Upper lobe of left lung (tissue), 6 donors: ENCODE measurements around the gene MRS2. TPM values are rescaled to one million over a fixed set of nuclear protein-coding genes. Genes with fewer than 3 reads are reported as not detected.

Experiments used
- ATAC-seq, 2 donors: fragments of 200-7000 bp; cut with Tn5 transposase; one replicate each; pipeline ENCODE4 v1.9.1; 2022; ENCODE audit warnings: mild to moderate bottlenecking in 2 of 2, moderate library complexity in 2 of 2; ENCODE audit not compliant: low FRiP score in 2 of 2
- DNase-seq, 2 donors: peaks; one replicate each; pipeline ENCODE4 v3.0.0-alpha.2; 2019 to 2020
- H3K27ac ChIP-seq, 4 donors: fragments of 200-600 bp; sonication (generic); one replicate each; pipeline ENCODE4 v1.5.1; 2016 to 2019
- H3K27me3 ChIP-seq, 4 donors: fragments of 200-600 bp; sonication (generic); one replicate each; pipeline ENCODE4 v1.5.1; 2017 to 2019
- H3K36me3 ChIP-seq, 4 donors: fragments of 200-600 bp; sonication (generic); one replicate each; pipeline ENCODE4 v1.5.1; 2016 to 2019
- H3K4me1 ChIP-seq, 4 donors: fragments of 200-600 bp; sonication (generic); one replicate each; pipeline ENCODE4 v1.5.1; 2018 to 2019
- H3K4me3 ChIP-seq, 4 donors: fragments of 200-600 bp; sonication (generic); one replicate each; pipeline ENCODE4 v1.5.1; 2017 to 2019; ENCODE audit warnings: mild to moderate bottlenecking in 2 of 4, moderate library complexity in 1 of 4
- H3K9me3 ChIP-seq, 4 donors: fragments of 200-600 bp; sonication (generic); one replicate each; pipeline ENCODE4 v1.5.1; 2018 to 2019
- CTCF ChIP-seq, 6 experiments: fragments of 450-650 bp in 4 of 6; fragments of 200-600 bp in 2 of 6; sonication (generic) in 2 of 6; IDR thresholded peaks; one replicate each; pipeline ENCODE4 v1.5.1; 2016 to 2019; ENCODE audit warnings: antibody characterized with exemption in 6 of 6
- EP300 ChIP-seq, 4 donors: sonication (generic); formaldehyde crosslinking; IDR thresholded peaks; one replicate each; pipeline ENCODE4 v1.5.1; 2017; ENCODE audit warnings: antibody characterized with exemption in 4 of 4, control low read depth in 2 of 4
- POLR2A ChIP-seq, 4 donors: fragments of 450-650 bp; IDR thresholded peaks; one replicate each; pipeline ENCODE4 v1.5.1; 2016 to 2017; ENCODE audit warnings: antibody characterized with exemption in 4 of 4, mild to moderate bottlenecking in 2 of 4
- POLR2AphosphoS5 ChIP-seq, 2 donors: sonication (generic); formaldehyde crosslinking; IDR thresholded peaks; one replicate each; pipeline ENCODE4 v1.5.1; 2017; ENCODE audit warnings: antibody characterized with exemption in 2 of 2
- WGBS, 2 donors: methylation state at CpG; one replicate each; pipeline ENCODE4 v1.1.5; 2017 to 2018; 5-methylcytosine and 5-hydroxymethylcytosine counted together
- total RNA-seq, 6 donors: library from RNA; depleted of rRNA in 4 of 6; stranded (reverse); fragments of >200 nt in 4 of 6; gene quantifications; one replicate each; pipeline versions ENCODE4 v1.1.0 to v1.2.1, GENCODE V29; 2016 to 2021
- donor health status: DM: no; HTN: no; CAD: no; lungs with moderate emphysema.
- donor health status: DM: no; HTN: yes; CAD: no; lungs with severe emphysema.

MRS2 gene
- total RNA-seq, 6 donors from 2014 or later: 20.8 to 40.8 (median 27.4) TPM

- Histone ChIP-seq H3K36me3 (no peaks in the 10 kb centered on the region), H3K27ac (no peak overlapping the region), H3K4me1 (no peaks in the 10 kb centered on the region), H3K27me3 (no peaks in the 10 kb centered on the region), H3K4me3 (no peak overlapping the region), H3K9me3 (no peaks in the 10 kb centered on the region)
- TF ChIP-seq EP300 (IDR thresholded peaks at IDR 0.05) (no peak), CTCF (IDR thresholded peaks at IDR 0.05) (no peak), POLR2AphosphoS5 (IDR thresholded peaks at IDR 0.05) (no peak), POLR2A (IDR thresholded peaks at IDR 0.05) (no peak)
- DNase-seq (no peak), ATAC-seq (no peak)
- 90 to 93% methylated on average over 5 of the region's 5 CpGs for WGBS, 2 donors
These were observed 51.7 kb downstream of the MRS2 start for GRCh38 chr6:24454452-24454851.

GRCh38 chr6:24455061-24455460 is 52.3 kb downstream of the MRS2 start:
- no peak overlapping the region for H3K4me3 ChIP-seq
- no peaks in the 10 kb centered on the region for H3K4me1 ChIP-seq
- no peaks in the 10 kb centered on the region for H3K9me3 ChIP-seq
- TF ChIP-seq CTCF (IDR thresholded peaks at IDR 0.05): no peak
- no peak for TF ChIP-seq EP300 (IDR thresholded peaks at IDR 0.05)
- TF ChIP-seq POLR2AphosphoS5 (IDR thresholded peaks at IDR 0.05): no peak
- TF ChIP-seq POLR2A (IDR thresholded peaks at IDR 0.05): no peak
- no peak overlapping the region for H3K27ac ChIP-seq
- no peaks in the 10 kb centered on the region for H3K36me3 ChIP-seq
- 91 to 97% methylated on average over 4 of the region's 4 CpGs for WGBS, 2 donors
- ATAC-seq: no peak
- no peaks in the 10 kb centered on the region for H3K27me3 ChIP-seq
- DNase-seq: no peak

- no peaks in the 10 kb centered on the region for H3K9me3 ChIP-seq
- TF ChIP-seq POLR2AphosphoS5 (IDR thresholded peaks at IDR 0.05) (no peak), POLR2A (IDR thresholded peaks at IDR 0.05) (no peak), CTCF (IDR thresholded peaks at IDR 0.05) (no peak), EP300 (IDR thresholded peaks at IDR 0.05) (no peak)
- WGBS, 2 donors: 65 to 94% methylated on average over 3 to 4 of the region's 4 CpGs
- DNase-seq: no peak
- no peak for ATAC-seq
- H3K27ac ChIP-seq: no peak overlapping the region
- no peaks in the 10 kb centered on the region for H3K36me3 ChIP-seq
- H3K27me3 ChIP-seq: no peaks in the 10 kb centered on the region
- no peaks in the 10 kb centered on the region for H3K4me1 ChIP-seq
- H3K4me3 ChIP-seq: no peak overlapping the region
These were observed 55.4 kb downstream of the MRS2 start for GRCh38 chr6:24458134-24458533.

GRCh38 chr6:24458941-24459340 is 56.2 kb downstream of the MRS2 start:
- H3K9me3 ChIP-seq: no peaks in the 10 kb centered on the region
- no peak overlapping the region for H3K4me3 ChIP-seq
- 83 to 89% methylated on average over 2 of the region's 2 CpGs for WGBS, 2 donors
- ATAC-seq (no peak), DNase-seq (no peak)
- H3K36me3 ChIP-seq: no peaks in the 10 kb centered on the region
- H3K27me3 ChIP-seq: no peaks in the 10 kb centered on the region
- H3K27ac ChIP-seq: no peak overlapping the region
- H3K4me1 ChIP-seq: no peaks in the 10 kb centered on the region
- no peak for TF ChIP-seq POLR2AphosphoS5 (IDR thresholded peaks at IDR 0.05)
- no peak for TF ChIP-seq EP300 (IDR thresholded peaks at IDR 0.05)
- TF ChIP-seq POLR2A (IDR thresholded peaks at IDR 0.05): no peak
- TF ChIP-seq CTCF (IDR thresholded peaks at IDR 0.05): no peak

- H3K36me3 ChIP-seq: no peaks in the 10 kb centered on the region
- no peak for ATAC-seq
- TF ChIP-seq EP300 (IDR thresholded peaks at IDR 0.05): no peak
- no peak for TF ChIP-seq CTCF (IDR thresholded peaks at IDR 0.05)
- TF ChIP-seq POLR2AphosphoS5 (IDR thresholded peaks at IDR 0.05): no peak
- no peak for TF ChIP-seq POLR2A (IDR thresholded peaks at IDR 0.05)
These were observed 58.2 kb downstream of the MRS2 start for GRCh38 chr6:24460966-24461365.

More at GRCh38 chr6:24460966-24461365, 58.2 kb downstream of the MRS2 start:
- Histone ChIP-seq H3K4me3 (no peak overlapping the region), H3K4me1 (no peaks in the 10 kb centered on the region), H3K9me3 (no peaks in the 10 kb centered on the region), H3K27me3 (no peaks in the 10 kb centered on the region), H3K27ac (no peak overlapping the region)
- 93 to 97% methylated on average over 4 of the region's 4 CpGs for WGBS, 2 donors
- no peak for DNase-seq
